ENCODE results near the gene DNAJC10.

Gene DNAJC10

DNA sequence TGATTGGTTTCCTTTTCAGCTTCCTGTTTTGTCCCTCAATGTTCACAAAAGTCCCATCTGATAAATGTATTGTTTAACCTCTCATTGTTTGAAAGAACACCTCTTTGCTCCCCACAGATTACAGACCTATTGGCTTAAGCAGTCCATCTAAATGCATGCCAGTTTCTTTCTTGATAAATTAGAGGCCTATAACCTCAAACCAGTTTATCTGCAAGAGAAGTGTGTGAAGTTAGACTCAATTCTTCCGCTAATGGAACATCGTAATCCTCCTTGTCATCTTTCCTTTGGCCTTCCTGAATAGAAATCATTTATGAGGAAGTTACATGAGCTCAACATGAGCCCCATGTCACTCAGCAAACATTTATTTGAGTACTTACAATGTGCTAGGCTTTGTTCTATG lies 76.4 kb downstream of the DNAJC10 start:
- DNase-seq = no peak

DNA sequence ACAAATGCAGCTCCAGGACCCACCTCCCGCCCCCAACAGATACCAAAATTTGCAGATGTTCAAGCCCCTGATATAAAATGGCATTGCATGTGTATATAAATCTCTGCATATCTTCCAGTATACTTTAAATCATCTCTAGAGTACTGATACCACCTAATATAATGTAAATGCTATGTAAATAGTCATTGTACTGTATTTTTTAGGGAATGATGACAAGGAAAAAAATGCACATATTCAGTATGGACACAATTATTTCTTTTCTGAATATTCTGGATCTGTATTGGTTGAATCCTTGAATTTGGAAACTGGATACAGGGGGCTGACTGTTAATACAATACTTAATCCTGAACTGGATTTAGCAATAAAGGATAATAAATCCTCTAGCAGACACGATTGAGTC lies 82.7 kb downstream of the DNAJC10 start:
- no peak for DNase-seq

DNA sequence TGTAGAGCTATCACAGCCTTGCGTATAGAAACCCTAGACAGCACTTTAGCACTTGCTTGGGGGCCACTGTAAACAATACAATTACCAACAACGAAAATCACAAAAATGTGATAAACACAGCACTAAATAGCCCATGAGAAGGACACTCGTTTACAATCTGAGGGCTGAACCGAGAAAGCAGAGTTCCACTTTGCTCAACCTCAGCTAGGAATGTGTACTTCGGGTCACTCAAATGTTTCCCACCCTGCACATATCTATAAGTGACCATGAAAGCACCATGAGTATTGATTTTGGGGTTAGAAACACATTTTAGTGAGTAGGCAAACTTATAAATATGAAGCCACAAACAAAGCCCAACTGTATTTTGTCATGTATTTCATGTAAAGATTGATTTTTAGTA lies 88.1 kb downstream of the DNAJC10 start:
- no peak for DNase-seq

DNA sequence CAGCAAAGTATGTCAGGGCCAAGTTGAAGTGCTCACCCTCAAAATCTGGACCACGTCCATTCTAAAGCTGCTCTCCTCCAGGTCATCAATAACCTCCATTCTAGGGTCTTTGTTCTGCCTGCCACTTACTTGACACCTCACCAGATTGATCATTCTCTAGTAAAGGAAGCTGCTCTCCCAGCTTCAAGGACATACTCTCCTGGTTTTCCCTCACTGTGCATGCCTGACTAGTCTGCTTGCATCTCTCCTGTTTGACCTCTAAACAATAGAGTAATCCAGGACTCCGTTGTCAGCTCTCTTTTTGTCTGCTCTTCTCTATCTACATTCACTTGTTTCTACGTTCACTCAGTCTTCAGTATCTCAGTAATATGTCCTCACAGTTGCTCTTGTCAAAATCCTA lies 91.3 kb downstream of the DNAJC10 start:
- no peak for DNase-seq

DNA sequence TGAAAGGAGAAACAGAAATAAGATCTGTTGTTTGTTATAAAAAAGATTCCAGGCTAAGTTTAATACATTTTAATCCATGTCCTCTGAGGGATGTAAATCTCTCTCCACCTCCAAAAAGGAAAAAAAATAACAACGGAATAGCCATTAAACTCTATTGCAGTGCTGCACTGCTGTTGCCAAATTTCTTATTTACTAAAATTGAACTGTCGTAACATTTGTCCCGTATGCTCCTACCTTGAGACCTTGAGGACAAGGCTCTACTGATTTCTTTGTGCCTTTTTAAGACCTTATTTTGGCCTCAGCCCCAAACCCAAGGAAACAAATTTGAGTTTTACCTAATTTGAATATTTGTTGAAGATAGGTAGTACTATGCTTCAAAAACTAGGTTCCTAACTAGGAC lies 94.0 kb downstream of the DNAJC10 start:
- no peak for DNase-seq

DNA sequence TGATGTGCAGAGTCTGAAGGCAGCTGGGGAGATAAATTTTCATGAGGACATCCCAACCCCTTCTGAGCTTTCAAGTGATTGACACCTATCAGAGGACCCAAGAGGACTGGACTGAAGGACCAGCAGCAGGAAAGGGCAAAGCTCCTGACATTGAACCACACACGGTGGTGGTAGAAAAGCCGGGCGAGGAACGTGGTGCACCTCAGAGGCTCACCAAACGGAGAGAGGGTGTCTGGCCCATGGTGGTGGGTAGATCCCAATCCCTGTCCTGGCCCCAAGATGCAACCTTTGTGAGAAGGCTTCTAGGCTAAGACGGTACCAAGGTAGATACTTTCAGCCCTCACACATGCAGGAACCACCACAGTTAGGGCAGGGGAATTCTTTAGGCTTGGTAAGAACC lies 98.3 kb downstream of the DNAJC10 start:
- no peak for DNase-seq

DNA sequence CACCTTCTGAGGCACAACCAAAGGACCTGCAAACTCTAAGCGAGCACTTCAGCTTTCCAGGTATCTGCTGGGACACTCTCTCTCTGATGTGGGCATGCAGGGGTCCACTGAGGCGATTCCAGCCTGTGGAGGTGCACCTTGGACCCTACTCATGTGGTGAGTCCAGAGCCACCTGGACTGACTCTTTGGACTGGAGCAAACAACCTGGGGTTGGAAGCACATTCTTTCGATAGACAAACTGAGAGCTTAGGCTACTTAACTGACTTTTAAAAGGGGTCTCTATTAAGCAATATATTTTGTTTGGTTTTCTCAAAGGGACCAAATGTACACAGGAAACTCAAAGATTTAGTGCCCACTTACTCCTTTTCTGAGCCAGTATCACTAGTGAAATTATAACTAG lies 98.7 kb downstream of the DNAJC10 start:
- no peak for DNase-seq

DNA sequence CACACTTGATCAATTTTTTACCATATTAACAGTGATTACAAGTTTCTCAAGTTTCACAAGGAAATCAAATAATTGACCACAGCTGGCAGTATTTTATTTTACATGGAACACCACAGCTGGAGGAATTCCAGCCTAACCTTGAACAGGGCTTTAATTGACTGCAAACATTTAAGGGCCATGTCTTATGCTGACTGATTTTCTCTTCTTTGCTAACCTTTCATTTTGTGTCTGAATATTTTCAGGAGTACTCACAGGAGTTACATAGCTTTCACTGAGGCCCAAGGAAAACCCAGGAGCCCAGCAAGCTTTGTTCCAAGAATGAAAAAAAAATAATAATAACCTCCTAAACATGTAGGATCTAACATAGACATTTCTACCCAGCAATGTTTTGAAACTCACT lies 100.8 kb downstream of the DNAJC10 start:
- no peak for DNase-seq

DNA sequence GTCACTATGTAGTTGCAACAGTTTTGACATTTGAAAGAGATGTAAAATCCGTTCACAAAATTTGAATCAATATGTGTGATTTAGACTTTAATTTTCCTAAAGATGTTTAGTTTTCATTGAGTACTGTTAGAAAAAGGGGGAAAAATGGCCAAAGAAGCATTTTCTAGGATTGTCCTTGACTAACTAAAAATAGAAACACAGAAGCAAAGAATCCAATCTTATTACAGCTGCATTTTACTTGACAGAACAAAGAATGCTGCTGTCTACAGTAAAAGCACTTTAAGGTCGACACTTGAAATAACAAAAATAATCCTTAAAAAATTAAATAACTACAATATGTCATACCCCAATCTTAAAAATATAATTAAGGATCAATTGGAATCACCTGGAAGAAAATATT lies 101.5 kb downstream of the DNAJC10 start:
- no peak for DNase-seq

DNA sequence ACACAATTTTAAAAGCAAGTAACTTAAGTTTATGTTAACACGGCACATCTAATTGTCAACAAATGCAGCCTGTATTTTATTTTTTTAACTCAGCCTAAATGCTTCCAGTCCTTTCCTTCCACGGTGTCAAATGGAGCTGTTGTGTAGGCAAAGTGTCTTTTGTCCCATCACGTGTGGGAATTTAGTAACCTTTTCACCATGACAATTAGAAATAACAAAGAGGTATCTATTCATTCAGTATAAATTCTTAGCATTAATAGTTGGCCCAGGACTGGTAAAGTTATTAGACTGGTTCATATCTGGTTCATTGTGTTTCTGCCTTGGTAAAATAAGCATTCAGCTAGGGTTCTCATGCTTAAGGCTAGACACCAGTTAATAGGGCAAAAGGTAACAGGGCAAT lies 102.4 kb downstream of the DNAJC10 start:
- no peak for DNase-seq

DNA sequence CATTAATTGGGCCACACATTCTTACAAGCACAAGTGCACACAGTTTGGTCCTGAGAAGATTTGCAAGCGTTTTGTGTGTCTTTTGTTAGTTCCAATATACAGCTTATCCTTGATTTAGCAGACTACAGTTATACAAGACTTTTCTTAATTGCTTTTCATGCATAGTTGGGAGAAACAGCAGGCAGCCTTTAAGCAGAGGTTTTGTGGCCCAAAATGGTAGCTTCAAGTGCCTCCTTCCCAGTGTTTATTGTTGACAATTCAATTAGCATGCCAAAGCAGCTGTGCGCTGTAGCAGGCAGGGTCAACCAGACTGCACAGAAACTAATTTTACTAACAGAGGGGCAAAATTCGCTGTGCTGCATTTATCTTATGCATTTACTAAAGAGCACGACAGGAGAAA lies 102.9 kb downstream of the DNAJC10 start:
- DNase-seq = no peak

DNA sequence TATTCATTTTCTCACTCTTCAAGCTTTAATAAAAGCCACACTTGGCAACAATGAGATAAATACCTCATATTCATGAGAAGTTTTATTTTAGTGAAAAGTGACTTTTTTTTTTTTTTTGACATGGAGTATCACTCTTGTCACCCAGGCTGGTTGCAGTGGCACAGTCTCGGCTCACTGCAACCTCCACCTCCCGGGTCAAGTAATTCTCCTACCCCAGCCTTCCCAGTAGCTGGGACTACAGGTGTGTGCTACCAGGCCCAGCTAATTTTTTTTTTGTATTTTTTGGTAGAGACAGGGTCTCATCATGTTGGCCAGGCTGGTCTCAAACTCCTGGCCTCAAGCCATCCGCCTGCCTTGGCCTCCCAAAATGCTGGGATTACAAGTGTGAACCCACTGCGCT lies 103.4 kb downstream of the DNAJC10 start:
- no peak for DNase-seq

DNA sequence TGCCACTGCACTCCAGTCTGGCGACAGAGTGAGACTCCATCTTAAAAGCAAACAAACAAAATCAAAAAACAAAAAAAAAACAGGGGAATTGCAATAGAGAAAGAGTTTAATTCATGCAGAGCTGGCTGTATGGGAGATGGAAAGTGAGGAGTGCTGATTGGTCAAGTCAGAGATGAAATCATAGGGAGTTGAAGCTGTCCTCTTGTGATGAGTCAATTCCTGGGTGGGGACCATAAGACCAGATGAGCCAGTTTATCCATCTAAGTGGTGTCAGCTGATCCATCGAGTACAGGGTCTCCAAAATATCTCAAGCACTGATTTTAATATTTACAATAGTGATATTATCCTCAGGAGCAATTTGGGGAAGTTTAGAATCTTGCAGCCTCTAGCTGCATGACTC lies 105.1 kb downstream of the DNAJC10 start:
- DNase-seq = no peak

DNA sequence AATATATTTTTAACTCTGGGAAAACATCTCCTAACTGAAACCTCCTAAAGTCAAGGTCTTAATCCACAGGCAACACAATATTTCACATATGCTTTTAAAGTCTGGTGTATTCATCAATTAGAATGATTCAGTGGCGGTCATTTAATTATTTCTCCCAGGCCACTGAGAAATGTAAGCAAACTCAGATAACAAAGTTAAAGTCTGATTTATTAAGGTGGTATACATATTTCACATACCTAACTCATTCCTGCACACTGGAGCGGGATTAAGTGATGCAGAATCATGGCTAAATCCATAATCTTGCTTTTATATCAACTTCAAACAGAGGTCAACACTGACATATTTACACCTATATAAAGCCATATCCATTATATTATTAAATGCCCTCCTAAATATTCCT lies 106.7 kb downstream of the DNAJC10 start:
- no peak for DNase-seq

DNA sequence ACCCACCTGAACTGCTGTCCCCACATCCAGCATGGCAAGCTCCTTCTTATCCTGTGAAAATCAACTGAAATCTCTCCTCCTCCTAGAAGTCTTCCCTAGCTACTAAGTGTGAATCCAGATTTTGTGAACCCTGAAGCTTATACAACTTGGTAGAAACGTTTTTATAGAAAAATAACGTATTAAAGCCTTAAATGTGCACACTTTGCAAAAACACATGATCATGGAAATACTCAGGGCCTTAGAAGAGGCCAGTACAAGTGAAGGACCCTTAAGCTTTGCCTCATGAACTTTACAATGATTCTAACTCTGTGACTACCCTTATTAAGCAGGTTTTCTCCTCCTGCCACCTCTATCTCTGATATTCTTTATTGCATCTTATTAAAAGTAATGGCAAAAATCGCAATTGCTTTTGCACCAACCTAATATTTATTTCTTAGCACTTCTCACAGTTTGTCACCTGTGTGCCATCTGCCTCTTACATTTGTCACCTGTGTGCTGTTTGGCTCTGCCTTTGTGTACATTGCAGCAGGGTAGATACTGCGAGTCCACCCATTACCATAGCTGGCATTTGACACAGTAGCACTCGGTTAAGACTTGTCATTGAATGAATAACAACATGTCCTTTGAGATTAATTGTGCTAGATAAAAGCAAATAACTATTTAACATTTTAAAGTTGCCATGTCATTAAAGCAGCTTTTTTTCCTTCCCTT lies 108.2 kb downstream of the DNAJC10 start:
- no peak for DNase-seq

DNA sequence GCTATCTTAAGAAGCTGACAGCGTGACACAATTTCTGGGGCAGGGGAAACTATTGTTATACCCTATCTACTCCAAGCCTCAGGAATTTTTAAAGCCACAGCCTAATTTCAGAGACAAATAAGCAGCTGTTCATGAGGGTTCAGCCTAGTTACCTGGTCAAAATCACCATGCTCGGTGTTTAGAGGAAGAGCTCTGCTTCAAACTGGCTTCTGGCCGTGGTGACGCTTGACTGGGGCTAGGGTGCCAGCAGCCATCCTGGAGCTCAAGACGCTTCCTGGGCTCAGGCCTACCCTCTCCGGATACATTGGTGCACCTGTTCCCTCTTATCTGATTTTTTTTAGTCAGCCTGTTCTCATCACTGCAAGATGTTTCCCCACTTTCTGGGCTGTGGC lies 108.7 kb downstream of the DNAJC10 start:
- no peak for DNase-seq

DNA sequence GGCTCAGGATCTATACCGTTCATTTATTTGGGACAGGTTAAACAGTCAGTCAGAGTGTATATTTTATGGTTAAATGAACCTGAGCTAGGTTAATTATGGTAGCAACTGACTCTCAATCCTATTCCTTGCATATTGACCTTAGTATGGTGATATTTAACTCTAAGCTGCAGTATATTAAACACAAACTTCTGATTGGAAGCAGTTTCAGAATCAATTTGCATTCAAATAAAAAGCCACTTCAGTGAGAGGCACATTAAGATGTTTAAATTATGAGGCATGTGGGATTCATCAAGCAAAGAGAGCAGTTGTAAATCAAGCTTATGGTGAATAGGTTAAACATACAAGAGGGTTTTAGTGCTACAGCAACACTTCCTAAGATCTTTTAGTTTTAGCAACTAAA lies 110.0 kb downstream of the DNAJC10 start:
- DNase-seq = no peak

DNA sequence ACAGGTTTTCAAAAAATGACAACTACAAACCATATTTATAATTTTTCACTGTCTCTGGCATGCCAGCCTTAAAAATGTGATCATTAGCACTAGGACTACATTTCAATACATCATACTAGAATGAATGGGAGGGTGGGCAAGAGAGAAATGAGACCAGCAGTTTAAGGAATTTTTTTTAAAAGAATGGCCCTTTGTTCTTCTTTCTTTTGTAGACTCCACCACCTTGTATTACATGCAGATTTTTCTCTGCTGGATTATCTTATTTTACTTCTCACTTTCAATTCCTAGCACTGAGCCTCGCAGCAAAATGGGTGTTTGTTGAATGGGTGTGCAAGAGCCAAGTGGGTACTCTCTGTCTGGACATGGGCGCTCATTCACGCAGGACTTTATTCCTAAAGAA lies 110.4 kb downstream of the DNAJC10 start:
- no peak for DNase-seq

DNA sequence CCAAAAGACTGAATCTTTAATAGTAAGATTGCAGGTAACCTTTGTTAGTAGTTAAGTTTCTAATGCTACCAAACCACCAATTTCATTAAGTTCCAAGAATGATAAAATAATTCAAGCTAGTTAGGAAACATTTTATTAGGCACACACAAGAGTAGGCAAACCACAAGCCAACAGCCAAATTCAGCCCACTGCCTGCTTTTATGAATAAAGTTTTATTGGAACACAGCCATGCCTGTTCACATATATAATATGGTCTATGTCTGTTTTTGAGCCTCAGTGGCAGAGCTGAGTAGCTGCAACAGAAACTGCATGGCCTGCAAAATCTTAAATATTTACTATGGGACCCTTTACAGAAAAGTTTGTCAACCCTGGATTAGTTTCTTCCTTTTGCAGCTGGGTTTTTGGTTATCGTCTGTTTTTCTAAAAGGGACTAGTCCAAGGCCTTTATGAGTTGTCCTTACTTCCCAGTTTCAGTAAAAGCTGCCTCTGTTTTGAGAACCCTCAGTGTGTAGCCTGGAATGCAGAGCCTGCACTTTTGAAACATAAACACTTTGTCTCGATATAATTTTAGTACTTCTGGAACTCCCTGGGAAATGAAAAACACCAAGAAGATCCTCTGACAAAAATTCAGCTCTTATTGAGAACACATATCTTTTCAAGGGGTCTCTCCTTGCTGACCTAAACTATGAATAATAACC lies 111.3 kb downstream of the DNAJC10 start:
- DNase-seq = no peak

DNA sequence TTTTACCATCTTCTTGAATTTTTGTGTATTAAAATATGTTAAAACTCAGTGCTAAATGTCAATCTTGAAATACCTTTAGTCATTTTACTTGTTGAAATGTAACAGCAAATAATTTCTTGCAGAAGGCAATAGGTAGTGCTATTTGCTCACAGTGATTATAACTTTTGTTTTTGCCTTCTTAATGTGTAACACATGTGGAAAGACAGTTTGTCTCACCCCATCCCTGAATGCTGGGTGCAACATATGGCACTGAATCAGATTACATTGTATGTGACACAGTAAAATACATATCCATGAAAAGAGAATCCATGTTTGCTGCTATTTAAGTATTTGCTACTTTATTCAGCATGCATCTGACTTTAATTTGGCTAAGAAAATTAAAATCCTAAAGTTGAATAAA lies 115.0 kb downstream of the DNAJC10 start:
- DNase-seq = no peak

DNA sequence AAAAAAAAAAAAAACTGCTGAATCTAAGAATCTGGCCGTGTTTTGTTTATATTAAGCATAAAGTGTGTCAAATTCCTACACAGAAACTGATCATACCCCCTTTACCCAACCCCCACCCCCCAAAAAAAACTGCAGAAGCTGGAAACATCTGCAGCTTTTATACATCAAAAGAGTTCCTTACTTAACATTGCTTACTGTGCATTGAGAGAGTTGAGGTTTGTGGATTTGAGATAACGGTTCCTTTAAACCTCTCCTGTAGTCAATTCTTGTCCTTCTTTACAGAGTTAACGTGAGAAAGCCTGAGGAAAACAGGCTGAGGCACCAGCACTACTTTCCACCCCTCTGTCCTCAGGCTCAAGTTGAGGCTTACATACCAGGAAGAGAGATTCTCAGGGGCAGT lies 115.9 kb downstream of the DNAJC10 start:
- DNase-seq = no peak

DNA sequence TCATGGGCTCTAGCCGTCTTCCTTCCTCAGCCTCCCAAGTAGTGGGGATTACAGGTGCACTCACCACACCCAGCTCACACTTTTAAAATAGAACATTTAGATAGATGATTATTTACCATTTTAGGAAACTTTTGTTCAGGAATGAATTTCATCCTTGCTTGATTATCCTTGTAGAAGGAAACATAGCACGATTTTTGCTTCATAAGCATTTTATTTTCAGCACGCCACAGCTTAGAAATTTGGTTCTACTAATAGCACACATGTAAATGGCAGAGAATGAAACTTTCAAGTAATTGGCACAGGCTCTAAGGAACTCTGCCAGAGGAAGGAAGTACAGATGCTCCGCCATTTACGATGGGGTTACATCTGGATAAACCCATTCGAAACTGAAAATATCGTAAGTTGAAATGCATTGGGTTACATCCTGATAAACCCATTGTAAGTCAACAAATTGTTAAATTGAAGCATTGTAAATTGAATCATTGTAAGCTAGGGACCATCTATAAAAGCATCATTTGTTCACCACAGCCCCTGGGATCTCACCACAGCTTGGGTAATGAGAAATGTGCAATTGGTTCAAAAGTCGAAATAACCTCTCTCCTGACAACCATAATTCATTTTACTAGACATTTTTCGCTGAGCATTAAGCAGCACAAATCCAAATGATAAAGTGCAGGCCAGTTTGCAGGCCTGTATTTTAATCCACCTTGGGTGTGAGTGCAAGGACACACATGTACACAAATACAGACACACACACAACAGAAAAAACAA lies 117.2 kb downstream of the DNAJC10 start:
- DNase-seq = no peak

DNA sequence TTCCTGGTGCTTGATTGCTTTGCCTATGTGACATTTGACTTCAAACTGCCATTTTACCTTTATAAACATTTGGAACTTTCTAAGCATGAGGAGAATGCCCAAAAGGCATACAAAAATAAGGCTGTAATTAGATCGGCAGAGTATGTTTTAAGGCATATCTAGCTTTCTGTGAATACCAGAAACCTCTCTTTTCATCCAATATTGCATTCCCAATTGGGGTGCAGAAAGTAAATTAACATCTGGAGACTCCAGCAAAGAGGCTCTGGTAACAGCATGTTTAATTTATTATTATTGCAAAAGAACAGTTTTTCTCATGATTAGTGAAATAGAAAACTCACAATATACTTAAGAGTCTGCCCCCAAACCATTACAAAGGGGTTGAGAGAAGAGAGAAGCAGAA lies 118.2 kb downstream of the DNAJC10 start:
- no peak for DNase-seq

DNA sequence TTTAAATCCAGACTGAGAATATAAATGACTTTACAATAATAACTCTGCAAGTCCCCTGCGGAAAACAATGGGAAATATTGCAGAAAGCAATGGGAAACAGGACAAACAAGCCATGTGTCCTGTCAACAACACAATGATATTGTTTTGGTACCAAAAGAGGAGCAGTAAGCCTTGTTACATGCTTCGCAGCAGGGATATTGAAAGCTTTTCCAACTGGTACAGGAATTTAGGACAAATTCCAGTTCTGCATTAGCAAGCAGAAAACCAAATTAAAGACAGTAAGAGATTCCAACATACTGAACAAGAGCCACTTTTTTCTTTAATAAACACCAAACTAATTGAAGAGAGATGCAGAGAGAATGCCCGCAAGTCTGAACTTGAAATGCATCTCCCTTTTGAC lies 120.4 kb downstream of the DNAJC10 start:
- no peak for DNase-seq
